ENCODE data around the gene MCAT. TPM values are rescaled to one million over a fixed set of nuclear protein-coding genes. Genes with fewer than 3 reads are reported as not detected.

The MCAT gene
- total RNA-seq, 1 donor = 13.8 TPM

DNA sequence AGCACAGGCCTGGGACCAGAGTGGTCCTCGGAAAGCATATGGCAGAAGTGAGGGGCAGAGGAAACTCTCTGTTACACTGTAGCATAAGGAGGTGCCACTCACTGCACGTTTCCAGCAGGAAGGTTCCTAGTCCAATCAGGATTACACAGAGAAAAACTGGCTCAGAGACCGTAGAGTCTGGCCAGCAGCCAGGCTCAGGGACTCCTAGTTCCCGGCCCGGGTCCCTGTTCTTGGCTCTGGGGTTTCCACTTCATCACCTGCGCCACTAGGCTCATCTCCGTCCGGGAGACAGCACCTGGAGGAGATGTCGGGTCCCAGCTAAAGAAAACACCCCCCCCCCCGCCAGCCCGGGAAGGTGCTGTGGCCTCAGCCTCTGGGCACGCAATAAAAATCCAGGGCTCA is 42.7 kb upstream of the MCAT start:
- H3K4me3 ChIP-seq (ENCODE audit: low read depth, low read length) = peak overlapping the region; percentile 73
- peak; percentile 28 for DNase-seq (ENCODE audit: low read depth)
- TF ChIP-seq, protein P1, sequence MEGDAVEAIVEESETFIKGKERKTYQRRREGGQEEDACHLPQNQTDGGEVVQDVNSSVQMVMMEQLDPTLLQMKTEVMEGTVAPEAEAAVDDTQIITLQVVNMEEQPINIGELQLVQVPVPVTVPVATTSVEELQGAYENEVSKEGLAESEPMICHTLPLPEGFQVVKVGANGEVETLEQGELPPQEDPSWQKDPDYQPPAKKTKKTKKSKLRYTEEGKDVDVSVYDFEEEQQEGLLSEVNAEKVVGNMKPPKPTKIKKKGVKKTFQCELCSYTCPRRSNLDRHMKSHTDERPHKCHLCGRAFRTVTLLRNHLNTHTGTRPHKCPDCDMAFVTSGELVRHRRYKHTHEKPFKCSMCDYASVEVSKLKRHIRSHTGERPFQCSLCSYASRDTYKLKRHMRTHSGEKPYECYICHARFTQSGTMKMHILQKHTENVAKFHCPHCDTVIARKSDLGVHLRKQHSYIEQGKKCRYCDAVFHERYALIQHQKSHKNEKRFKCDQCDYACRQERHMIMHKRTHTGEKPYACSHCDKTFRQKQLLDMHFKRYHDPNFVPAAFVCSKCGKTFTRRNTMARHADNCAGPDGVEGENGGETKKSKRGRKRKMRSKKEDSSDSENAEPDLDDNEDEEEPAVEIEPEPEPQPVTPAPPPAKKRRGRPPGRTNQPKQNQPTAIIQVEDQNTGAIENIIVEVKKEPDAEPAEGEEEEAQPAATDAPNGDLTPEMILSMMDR (IDR thresholded peaks at IDR 0.05; ENCODE audit: insufficient read depth, low read depth, low read length) = no peak

DNA sequence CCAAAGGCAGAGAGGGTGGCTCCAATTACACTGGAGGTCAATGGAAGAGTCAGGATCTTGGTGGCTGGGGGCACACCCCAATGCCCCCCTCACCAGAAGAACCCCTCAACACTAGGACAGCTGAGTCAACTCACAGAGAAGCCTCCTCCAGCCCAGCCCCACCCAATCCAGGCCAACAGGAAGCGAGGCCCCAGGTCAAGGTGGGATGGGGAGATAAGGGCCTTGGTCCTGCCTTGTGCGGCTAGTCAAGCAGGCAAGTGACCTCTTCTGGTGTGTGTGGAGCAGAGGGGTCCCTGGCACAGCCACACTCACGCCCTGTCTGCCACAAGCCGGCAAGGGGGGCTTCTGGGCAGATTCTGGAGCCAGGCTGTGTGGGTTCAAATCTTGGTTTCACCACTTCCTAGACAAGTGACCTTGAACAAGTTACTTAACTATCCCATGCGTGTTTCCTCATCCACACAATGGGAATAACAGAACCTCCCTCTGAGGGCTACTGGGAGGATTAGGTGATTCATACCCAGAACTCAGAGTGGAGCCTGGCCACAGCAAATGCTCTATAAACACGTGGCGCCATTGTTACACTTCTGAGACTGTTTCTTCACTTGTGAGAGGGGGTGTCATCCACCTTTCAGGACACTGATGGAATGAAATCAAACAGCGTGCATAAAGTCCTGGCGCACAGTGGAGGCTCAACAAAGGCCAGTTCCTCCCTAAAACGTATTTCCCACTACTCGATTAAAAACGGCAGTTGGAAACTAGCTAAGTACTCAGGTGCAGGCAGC is 40.5 kb upstream of the MCAT start:
- H3K4me3 ChIP-seq (ENCODE audit: low read depth, low read length) = no peak overlapping the region
- peak; percentile 84 for DNase-seq (ENCODE audit: low read depth)
- TF ChIP-seq, protein P1 (IDR thresholded peaks at IDR 0.05; ENCODE audit: insufficient read depth, low read depth, low read length) = no peak

DNA sequence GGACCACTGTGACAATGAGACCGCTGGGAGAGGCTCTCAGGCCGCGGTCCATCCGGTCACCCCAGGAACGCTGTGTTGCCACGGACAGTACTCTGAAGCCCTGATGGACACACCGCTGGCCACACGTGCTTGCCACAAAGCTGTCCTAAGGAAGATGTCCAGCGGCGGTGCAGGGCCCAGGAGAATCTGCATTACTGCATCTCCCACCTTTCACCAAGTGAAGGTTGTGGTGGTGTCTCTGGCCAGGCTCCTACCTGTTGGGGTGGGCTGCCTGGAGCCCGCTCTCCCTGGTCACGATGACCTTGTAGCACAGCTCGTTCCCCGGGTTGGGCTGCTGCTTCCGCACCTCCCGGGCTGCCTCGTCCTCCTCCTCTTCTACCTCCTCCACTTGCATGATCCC is 39.5 kb upstream of the MCAT start:
- TF ChIP-seq, protein P1 (IDR thresholded peaks at IDR 0.05; ENCODE audit: insufficient read depth, low read depth, low read length) = no peak
- no peak overlapping the region for H3K4me3 ChIP-seq (ENCODE audit: low read depth, low read length)
- no peak for DNase-seq (ENCODE audit: low read depth)

DNA sequence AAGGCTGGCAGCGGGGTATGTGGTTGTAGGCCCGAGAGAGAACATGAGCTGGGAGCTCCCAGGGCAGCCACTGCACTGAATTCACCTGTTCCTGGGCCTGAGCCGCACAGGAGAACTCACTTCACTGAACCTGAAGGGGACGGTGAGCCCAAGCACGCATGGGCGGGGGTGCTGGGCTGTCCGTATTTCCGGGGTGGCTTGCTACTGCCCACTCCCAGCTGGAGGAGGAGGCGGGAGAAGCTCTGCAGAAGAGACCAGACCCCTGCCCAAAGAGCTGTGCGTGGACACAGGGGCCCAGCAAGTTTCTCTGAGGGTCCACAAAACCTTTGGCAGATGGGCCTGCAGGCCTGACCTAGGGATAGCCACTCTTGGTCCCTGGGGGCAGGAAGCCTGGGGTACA is 38.9 kb upstream of the MCAT start:
- TF ChIP-seq, protein P1 (IDR thresholded peaks at IDR 0.05; ENCODE audit: insufficient read depth, low read depth, low read length) = no peak
- DNase-seq (ENCODE audit: low read depth) = no peak
- H3K4me3 ChIP-seq (ENCODE audit: low read depth, low read length) = no peak overlapping the region

DNA sequence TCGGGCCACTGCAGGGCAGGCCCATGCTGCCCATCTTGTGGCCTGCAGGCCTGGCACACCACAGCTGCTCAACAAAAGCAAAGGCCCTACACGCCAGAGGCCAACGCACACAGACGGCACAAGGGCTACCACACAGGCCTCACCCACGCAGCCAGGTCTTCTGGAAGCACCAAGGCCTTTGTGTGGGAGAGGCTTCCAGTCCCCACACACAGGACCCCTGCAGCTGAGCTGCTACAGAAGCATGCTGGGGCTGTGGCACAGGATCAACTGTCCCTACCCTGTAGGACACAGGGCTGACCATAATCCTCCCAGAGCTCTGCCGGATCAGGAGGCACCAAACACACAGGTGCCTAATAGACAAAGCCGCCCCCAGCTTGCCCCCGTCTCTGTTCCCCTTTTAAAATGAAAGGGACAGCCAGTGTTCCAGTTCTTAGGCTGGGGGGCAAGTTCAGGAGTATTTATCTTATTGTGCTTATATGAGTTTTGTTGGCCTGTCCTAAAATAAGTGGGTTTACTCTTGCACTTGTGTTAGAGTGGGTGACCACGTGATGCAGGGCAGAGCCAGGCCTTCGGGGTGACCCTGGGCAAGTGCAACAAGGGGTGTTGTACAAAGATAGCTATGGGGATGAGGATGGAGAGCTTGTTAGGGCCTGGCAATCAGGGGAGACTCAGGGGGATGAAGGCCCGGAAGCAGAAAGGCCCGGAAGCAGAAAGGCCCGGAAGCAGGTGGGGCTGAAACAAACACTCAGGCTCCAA is 38.3 kb upstream of the MCAT start:
- no peak for DNase-seq (ENCODE audit: low read depth)
- TF ChIP-seq, protein P1 (IDR thresholded peaks at IDR 0.05; ENCODE audit: insufficient read depth, low read depth, low read length) = no peak
- H3K4me3 ChIP-seq (ENCODE audit: low read depth, low read length) = no peak overlapping the region

DNA sequence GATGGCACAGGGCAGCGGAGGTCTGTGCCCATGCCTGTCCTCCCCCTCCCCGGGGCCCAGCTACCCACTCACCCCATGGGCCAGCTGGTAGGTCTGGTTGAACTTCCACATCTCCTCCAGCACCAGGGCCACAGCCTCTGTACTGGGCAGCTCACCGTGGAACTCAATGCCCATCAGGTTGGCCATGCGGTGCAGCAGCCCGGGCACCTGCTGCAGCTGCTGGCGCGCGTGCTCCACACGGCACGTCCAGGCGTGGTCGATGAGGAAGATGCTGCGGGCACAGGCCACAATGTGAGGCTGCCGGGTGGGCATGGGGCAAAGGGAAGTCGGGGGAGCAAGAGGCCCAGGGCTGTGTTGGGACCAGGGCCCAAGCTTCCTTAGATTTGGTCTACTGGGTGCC is 37.5 kb upstream of the MCAT start:
- TF ChIP-seq, protein P1 (IDR thresholded peaks at IDR 0.05; ENCODE audit: insufficient read depth, low read depth, low read length) = no peak
- DNase-seq (ENCODE audit: low read depth) = no peak
- H3K4me3 ChIP-seq (ENCODE audit: low read depth, low read length) = no peak overlapping the region

All from fibroblast of villous mesenchyme (primary cell).